HG02623 (cell line): ENCODE measurements around the gene C19orf67.
A peak's percentile ranks its signal among the peaks of the same experiment; 100 is the strongest.

ENCODE experiments used
- ATAC-seq: cut with Tn5 transposase; IDR thresholded peaks from one replicate; pipeline ENCODE4 v1.9.1; 2021; ENCODE audit warnings: moderate library complexity; ENCODE audit not compliant: unreplicated experiment

Gene C19orf67

DNA sequence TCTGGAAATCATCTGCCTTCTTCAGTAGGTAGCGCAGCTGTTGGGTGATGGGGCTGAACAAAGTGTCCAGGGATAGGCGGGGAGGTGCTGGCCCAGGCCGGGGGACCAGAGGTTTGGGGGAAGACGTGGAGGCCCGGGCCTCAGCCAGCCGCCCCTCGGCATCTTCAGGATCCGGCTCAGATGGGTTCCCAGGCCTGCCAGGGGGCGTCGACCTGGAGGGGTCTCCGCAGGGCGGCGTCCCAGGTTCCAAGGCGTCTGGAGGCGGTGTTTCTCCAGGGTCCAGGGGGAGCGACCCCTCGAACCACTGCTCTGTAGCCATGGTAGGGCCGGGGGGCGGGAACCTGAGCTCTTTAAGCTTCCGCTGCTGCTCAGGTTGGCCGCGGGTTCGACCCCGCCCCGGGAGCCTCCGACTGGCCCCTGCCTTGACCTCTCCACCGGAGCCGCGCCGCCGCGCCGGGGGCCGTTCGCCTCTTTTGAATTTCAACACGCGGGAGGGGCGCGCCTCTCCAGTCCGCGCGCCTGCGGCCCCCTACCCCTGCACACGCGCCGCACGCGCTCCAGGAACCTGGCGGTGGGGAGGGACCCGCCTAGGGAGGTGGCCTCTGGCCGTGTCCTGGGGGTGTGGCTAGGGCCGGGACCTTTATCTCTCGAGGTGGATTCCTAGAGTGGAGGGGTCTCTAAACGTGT lies at the start of gene C19orf67:
Gene C19orf67, minus strand, starts transcription at position 475 of the 687 bp plus-strand sequence. Its CDS starts 156 bp downstream, at position 319.
- no peak for ATAC-seq

DNA sequence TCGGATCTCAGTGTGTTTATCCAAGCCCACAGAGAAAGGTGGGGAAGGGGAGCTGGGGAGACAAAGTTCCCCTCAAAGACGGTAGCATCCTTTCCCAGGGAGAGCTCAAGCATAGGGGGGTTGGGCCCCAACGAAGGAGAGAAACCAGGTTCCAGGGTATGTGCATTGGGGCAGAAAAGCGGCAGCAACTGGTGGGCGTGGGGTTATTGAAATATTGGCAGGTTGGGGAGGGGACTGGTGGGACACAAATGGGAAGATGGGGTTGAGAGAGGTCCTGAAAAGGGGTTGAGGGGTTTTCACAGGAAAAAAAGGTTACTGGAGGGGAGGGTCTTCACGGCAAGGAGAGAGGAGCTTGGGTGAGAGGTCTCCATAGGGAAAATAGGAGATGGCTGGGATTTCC lies 49.8 kb upstream of the C19orf67 start:
- ATAC-seq: no peak

DNA sequence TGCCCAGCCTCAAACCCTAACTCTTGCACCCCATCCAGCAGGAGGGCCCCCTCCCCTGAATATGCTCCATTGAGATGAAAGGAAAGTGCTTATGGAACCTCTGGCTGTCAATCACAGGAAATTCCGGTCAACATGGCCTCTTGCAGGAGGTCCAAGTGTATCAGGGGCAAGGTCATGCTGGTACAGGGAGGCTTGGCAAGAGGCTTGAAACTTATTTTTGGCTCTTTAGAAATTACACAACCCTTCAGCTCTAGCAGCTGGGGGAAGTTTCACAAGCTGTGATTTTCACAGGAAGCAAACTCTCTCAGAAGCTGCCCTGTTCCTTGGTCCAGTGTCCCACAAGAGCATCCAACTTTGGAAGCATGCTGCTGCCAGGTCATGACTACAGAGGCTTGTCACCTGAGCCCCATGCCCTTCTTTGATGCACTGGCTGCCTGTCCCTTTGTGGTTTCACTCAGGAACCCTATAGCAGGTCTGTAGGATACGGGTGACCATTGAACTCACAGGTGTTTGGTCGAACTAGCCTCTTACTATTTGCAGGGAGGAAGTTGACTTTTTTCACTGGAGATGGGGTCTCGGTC lies 42.4 kb upstream of the C19orf67 start:
- ATAC-seq: no peak

DNA sequence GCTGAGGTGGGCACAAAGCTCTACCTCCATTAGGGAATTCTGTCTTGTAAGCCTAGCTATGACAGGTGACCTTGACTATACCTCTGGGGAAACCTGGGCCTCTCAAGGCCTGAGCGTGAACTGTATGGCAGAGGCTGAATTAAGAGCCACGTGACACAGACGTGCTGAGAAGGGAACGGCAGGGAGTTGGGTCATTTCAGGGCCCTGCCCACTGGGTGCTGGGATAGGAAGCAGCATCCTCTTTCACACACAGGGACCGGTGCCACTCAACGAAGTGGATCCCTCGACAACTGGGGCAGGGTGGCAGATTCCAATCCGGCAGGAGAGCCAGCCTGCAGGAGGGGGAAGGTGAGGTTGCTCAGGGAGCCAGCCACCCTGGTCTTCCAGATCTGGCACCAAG lies 41.6 kb upstream of the C19orf67 start:
- no peak for ATAC-seq

DNA sequence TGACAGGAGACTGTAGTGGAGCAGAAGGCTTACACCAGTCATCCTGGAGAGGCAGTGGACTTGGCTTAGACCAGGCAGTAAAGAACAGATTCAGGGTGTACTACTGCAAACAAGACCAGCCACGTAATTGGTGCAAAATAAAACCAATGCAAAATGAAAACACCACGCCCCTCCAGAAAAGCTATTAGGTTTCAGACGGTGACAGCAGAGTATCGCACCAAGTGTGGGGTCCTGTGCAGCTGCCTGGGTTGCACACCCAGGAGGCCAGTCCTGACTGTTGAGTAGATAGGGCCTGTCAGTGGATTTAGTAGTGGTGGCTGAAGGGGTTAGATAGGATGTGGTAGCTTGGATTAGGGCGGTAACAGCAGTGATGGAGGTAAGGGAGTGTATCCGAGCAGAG lies 37.3 kb upstream of the C19orf67 start:
- ATAC-seq: no peak

DNA sequence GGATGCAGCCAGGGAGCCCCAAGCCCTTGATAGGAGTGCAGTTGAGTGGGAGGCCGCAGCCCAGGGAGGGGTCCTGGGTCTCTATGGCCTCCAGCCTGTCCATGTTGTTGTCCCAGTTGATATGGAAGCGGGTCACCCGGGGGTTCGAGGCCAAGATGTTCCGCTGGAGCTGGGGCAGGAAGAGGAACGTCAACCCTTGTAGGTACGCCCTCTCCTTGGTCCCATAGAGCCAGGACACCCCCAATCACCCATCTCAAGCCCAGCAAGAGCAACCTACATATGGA lies 34.9 kb upstream of the C19orf67 start:
- ATAC-seq: no peak

DNA sequence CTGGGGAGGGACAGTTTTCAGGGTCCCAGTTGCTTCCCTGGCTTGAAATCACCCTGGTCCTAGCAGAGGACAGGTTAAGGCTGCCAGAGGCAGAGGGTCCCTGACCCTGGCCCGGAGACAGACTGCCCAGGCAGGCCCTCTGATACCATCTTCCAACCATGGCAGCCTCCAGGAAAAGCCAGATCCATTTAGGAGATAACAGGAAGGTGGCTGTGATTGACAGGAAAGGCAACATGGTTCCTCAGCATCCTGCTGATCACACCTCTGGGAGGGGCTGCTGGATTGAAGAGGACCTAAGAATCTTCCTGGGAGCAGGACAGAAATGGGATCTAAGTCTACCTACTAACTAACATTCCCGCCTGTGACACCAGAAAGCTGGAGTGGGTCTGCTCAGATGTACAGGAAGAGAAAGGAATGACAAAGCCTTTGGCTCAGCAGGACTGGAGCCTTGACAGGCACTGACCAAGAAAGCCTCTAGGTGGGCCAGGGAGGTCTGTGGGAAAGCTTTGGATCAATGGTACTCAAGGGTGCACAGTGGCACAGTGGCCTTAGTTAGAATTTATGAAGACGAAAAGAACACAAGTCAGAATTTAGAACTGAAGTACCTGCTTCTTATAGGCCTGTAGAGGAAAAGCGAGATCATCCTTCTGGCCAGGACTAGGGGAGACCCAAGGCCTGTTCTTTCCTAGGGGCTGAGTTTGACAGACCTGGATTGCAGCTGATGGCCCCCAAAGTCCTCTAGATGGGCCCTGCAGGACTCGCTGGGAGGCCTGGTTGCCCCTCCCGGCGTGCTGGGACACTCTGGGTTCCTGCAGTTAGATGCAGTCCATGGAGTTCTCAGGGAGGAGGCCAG lies 34.3 kb upstream of the C19orf67 start:
- ATAC-seq: no peak

DNA sequence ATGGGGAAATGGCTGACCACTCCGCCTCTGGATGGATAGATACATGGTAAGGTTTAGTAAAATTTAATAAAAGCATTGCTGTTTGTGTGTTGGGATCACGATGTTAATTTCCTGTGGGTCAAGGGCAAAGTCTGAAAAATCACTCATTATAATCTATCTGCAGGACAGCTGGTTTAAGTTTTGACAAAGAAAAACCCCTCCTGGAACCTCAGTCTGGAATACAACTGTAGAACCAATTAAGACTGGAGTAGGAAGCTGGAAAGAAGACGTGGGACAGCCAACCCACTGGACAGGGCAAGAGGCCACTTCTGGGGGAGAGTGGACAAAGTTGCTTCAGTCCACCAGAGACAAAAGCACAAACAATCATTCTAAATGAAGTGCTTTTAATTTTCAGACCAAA lies 33.6 kb upstream of the C19orf67 start:
- no peak for ATAC-seq

DNA sequence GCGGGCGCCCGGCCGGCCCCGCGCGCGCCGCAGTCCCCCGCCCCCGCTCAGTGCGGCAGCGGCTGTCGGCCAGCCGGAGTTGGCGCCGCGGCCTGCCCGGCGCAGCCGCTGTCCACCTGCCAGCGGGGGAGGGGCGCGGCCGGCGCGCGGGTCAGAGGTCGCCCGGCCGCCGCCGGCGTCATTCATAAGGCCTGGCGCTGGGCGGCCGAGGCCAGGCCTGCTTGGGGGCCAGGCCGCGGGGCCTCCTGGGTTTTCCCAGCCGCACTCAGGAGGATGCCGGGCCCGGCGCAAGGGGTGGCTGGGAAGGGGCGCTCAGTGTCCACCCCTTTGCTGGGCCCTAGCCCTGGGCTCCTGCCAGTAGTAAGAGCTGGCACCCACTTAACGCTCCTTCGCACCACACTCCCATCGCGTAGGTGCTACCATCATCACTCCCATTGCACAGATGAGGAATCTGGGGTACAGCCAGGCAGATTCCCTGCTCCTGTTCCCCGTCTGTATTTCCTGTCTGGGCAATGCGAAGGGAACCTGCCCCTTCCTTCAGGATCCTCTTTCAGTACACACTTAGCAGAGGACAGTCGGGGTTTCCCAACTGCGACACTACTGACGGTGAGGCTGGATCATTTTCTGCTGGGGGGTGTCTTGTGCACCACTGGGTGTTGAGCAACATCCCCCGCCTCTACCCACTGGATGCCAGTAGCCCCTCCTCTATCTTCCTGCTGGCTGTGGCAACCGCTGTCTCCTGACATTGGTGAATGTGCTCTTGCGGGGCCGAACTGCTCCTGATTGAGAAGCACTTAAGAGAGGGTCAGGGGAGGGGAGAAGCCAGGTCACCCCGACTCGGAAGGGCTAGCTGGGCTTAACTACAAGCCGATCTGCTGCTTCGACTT lies 32.8 kb upstream of the C19orf67 start:
- peak; percentile 27 for ATAC-seq

DNA sequence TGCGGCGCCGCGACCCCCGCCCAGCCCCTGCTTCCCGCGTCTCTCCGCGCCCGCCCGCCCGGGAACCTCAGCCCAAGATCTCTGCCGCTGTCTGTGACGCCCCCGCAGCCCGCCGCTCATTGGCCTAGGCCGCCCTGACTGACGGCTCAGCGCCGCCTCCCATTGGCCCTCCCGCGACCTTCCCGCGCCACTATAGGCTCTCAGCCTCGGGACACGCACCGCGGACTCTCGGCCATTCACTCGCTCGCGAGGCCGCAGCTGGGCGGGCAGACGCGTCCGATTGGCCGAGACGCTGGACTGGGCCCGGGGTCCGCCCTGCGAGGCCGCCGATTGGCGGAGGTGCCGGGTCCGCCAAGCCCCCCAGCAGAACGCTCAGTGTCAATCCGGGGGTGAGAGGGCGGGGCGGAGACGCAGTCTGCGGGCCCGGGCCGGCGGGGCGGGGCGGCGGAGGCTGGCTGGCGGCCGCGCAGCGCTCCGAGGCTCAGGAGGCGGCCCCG lies 32.1 kb upstream of the C19orf67 start, which contains the start of gene PRKACA:
Gene PRKACA, minus strand, starts transcription at position 95 of the 497 bp plus-strand sequence. CDS start 215 bp downstream, outside the sequence.
- peak; percentile 90 for ATAC-seq

DNA sequence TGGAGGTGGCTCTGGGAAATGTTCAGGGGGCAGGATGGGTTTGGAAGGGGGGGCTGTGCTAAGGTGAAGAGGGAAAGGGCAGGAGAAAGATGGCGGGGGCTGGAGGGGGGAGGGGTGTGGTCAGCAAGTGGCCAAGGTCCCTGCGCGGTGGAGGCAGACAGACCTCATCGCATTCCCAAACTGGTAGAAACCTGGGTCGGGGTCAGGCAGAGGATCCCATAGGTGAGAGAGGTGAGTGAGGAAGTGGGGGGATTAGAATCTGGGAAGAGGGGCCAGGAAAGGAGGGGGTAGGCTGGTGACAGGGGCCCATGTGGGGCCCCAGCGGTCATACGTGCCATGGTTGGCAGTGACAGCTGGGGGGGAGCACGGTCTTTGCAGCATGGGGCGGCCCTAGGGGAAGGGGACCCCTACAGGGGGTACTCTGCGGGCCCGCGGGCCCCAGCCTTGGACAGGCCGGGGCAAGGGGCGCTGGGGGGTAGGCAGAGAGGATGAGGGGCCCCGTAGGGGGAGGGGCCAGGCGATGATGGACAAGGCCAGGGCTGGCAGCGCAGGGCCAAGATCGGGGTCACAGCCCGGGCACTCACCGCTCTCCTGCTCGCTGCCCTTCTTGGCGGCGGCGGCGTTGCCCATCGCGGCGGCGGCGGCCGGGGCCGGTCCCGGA lies 31.5 kb upstream of the C19orf67 start:
- ATAC-seq: peak; percentile 4

DNA sequence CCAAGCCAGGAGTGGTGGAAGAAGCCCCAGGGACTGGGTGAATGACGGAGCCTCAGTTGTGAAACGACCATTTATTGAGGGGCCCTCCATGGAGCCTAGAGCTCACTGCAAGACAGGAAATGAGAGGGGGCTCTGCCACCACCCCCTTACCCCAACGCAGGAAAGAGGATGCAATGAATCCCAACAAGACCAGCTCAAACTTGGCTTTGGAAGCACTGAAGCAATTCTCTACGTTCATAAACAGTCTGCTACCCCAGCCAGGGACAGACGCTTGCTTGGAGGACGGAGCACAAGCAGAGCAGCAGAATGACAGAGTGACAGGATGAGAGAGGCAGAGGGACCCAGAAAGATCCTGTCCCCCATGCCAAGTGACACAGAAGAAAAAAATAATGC lies 30.9 kb upstream of the C19orf67 start:
- ATAC-seq: no peak

DNA sequence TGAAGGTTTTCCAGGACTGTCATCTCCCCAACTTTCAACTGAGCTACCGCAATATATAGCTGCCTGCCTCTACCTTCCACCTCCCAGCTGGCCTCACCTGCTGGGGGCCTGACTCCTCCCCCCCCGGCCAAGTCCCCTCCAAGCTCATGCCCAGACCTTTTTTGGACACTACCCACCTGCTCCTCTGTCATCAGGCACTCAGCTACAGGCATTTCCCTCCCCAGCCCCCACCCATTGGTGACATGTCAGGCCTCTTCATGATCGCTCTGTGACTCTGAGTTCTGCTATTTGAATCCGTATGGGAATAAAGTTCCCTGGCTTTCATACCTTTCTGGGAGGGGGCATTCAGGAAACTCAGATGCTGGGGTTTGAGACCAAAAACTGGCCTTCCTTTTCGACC lies 30.2 kb upstream of the C19orf67 start:
- ATAC-seq: no peak

DNA sequence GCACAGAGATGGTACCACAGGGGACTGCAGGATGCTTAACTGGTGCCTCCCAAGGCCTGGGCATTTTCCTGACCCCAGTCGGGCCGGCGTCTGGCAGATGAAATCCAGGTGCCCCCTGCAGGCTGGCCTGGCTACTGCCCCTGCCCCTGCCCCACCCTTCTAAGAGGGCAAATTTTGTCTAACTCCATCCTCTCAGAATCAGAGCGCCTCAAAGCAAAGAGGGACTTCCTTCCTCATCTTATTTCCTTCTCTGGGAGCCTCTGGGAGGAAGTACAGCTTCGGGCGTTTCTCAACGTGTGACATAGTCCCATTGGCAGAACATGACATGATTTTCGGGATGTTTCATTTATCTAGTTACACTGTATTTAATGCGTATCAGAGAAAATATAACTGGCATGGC lies 29.3 kb upstream of the C19orf67 start:
- no peak for ATAC-seq

DNA sequence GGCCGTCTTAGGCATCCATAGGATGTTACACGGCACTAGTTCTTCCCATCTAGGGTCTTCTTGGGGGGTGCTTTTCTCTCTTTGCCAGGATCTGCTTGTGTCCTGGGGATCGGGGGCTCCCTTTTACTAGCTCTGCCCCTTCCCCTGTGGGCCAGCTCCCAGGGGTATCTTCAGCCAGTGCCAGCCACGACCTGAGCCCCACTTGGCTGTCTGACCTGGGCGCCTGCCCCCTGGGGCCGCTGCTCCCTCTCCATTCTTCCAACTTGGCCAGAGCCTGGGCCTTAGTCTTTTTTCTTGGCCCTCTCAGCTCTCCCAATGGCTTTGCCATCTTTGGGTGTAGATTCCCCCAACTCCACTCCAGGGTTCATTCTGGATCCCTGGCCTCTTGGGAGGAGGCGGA lies 28.9 kb upstream of the C19orf67 start:
- no peak for ATAC-seq

DNA sequence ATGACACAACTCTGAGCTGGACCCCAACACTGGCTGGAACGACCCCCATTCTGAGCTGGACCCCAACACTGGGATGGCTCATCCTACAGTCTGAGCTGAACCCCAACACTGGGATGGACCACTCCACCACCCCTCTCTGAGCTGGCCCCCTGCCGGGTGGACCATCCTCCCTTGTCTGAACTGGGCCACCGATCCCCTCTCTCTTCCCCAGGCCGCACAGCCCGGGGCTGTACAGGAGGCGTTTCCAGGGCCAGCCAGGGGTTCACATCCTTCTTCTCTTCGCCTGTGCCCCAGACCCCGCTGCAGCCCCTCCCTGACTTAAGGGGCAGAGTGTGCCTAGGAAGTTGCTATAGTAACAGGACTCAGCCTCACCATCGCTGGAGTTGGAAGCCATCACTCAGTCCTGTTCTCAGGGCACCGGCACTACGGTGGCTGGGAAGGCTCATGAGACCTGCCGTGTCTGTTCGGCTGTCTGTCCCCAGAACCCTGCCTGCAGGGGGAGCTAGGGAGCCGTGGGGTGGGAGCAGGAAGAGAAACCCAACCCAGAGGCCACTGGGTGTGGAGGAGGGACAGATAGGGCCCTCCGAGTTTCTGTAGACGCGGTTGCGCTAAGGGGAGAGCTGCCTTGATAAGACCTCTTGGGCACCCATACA lies 28.3 kb upstream of the C19orf67 start:
- ATAC-seq: no peak

DNA sequence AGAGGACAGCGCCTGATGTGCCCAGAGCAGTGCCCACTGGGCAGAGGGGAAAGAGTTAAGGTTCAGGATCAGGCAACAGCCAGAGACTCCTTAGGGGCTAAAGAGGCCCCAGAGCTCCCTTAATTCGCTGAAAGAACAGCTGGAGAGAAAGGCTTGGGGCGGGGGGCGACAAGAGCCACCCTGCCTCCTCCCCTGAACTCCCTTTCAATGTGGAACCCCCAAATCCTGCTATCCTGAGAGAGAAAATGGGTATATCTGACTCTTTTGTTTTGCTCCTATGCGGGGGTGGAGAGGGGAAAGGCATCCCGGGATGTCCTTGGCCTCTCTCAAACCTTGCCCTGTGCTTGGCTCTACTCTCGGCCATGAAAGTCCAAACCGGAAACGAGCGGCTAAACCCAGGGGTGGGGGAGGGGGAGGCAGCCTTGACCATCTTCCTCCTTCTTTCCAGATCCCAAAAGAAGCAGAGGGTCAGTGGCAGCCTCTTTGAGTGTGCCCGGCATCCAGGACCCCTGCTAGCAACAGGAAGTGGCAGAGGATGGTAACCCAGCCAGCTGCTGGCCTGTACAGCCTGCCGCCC lies 27.3 kb upstream of the C19orf67 start:
- ATAC-seq: no peak

DNA sequence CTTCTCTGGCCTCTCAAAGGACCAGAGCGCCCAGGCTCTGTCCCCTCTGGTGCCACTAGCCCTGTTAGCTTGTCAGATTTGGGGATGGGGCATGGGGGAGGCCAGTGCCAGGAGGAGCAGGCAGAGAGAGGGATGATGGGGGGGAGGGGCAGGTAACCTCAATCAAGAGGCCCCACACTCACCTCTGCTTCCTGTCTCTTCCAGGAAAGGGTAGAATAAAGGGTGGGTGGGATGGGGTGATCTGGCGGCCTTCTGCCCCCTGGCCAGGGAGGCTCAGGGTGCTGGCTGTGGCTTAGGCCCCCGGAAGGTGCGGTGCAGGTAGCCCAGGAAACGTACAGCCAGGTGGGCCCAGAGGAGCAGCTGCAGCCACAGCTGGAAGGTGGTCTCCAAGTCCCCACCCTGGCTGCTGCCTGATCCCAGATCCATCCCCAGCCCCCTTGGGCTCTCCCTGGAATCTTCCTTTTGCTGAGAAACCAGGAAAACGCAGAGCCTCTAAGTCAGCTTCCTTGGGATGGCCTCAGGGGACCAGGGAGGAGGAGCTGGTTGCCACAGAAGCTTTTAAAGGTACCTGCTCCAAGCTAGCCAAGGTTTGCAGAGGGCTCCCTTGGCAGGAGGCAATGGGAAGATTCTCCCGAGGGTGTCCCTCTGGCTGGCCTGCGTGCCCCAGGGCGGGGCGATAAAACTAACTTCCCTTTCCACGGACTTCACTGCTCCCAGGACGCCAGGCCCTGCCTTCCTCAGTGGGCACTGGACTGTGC lies 26.6 kb upstream of the C19orf67 start:
- no peak for ATAC-seq

DNA sequence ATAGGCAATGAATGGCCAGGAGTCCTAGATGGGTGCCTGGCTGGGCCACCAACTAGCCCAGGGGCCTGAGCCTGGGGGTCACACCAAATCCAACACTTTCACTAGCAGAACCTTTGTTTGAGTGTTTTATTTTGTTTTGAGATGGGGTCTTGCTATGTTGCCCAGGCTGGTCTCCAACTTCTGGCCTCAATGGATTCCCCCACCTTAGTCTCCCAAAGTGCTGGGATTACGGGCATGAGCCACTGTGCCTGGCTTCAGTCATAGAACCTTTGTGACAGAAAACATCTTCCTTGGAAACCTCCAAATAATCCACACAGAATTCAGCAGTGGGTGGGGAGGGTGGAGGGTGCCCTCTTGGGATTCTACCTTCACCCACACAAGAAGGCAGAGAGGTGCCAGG lies 25.9 kb upstream of the C19orf67 start:
- no peak for ATAC-seq
